HepG2 (cell line): Measurements from ENCODE around the gene PLEKHG4B. TPM values are rescaled to one million over a fixed set of nuclear protein-coding genes. Genes with fewer than 3 reads are reported as not detected.

Experiments
- ATAC-seq: fragments of 200-7000 bp; cut with Tn5 transposase; 3 replicates; pipeline ENCODE4 v1.9.1; 2020; ENCODE audit warnings: mild to moderate bottlenecking, moderate library complexity
- BruUV-seq: library from RNA; stranded (reverse); fragments of 400-500 nt; replicated peaks from 2 replicates; lab custom pipeline; 2021; lab: Mats Ljungman, UMichigan
- CTCF ChIA-PET: fragments of 300-600 bp; formaldehyde crosslinking; extraction: SDS; loops from one replicate; lab custom pipeline; 2021; ENCODE audit warnings: low total read pairs, inconsistent platforms, low intra/inter-chr PET ratio; lab: Yijun Ruan, JAX
- POLR2A ChIA-PET: fragments of 350-600 bp; sonication (Branson Sonifier 250); formaldehyde crosslinking; loops from one replicate; lab custom pipeline; 2020; ENCODE audit warnings: antibody characterized with exemption, inconsistent platforms; lab: Yijun Ruan, JAX
- DNase-seq: peaks from one replicate; pipeline ENCODE4 v3.0.0-alpha.2; 2015; ENCODE audit warnings: low spot score
- FAIRE-seq: peaks from 3 replicates; lab custom pipeline; 2011; peaks lifted over from hg19 to GRCh38; lab: Jason Lieb, UNC
- H2AFZ ChIP-seq: one replicate; pipeline ENCODE4 v1.6.1; 2011; ENCODE audit warnings: low read length, inconsistent platforms
- H3K27ac ChIP-seq: fragments of 300-600 bp; 3 replicates; pipeline ENCODE4 v1.8.0; 2011; ENCODE audit warnings: mixed run types, mild to moderate bottlenecking, mixed read lengths, low read length, inconsistent platforms; ENCODE audit not compliant: insufficient read depth; ENCODE audit errors: extremely low read length
- H3K27me3 ChIP-seq, 2 experiments: fragments of 200-600 bp in 1 of 2; 2 replicates in 1 of 2; 3 replicates in 1 of 2; pipeline versions ENCODE4 v1.6.0 to v1.8.0; 2011; ENCODE audit warnings: low read length in 2 of 2, mild to moderate bottlenecking in 2 of 2, moderate library complexity in 2 of 2, inconsistent platforms in 1 of 2; ENCODE audit not compliant: insufficient read depth in 2 of 2, control insufficient read depth in 1 of 2
- H3K36me3 ChIP-seq, 2 experiments: fragments of 200-600 bp in 1 of 2; replicated peaks in 1 of 2; 2 replicates in 1 of 2; 3 replicates in 1 of 2; pipeline versions ENCODE4 v1.5.1 to v1.8.0; 2011; ENCODE audit warnings: low read length in 2 of 2, inconsistent platforms in 1 of 2; ENCODE audit not compliant: insufficient read depth in 2 of 2, control insufficient read depth in 1 of 2
- H3K4me1 ChIP-seq: 2 replicates; pipeline ENCODE4 v1.5.1; 2012; ENCODE audit warnings: low read length, inconsistent platforms; ENCODE audit not compliant: insufficient read depth
- H3K4me2 ChIP-seq: 2 replicates; pipeline ENCODE4 v1.6.0; 2011; ENCODE audit warnings: low read depth, low read length, inconsistent platforms
- H3K4me3 ChIP-seq, 3 experiments: fragments of 200-600 bp in 1 of 3; sonication (generic), shearing (Covaris generic) in 1 of 3; replicated peaks in 1 of 3; 2 replicates each; pipeline ENCODE4 v1.5.1; 2011 to 2016; ENCODE audit warnings: low read length in 3 of 3, inconsistent platforms in 2 of 3, low read depth in 2 of 3, mild to moderate bottlenecking in 2 of 3, control low read depth in 1 of 3, mixed read lengths in 1 of 3; ENCODE audit not compliant: insufficient read depth in 1 of 3
- H3K79me2 ChIP-seq: one replicate; pipeline ENCODE4 v1.6.1; 2011; ENCODE audit warnings: low read length, inconsistent platforms; ENCODE audit not compliant: insufficient read depth
- H3K9ac ChIP-seq: 2 replicates; pipeline ENCODE4 v1.6.0; 2011; ENCODE audit warnings: mild to moderate bottlenecking, low read depth, low read length, inconsistent platforms; ENCODE audit not compliant: insufficient read depth
- H3K9me3 ChIP-seq: 2 replicates; pipeline ENCODE4 v1.5.1; 2012; ENCODE audit warnings: mild to moderate bottlenecking, low read length
- H4K20me1 ChIP-seq: 2 replicates; pipeline ENCODE4 v1.6.0; 2011; ENCODE audit warnings: inconsistent platforms, mild to moderate bottlenecking, low read length, moderate library complexity; ENCODE audit not compliant: insufficient read depth
- FOXA1 ChIP-seq, 2 experiments: fragments of 450-650 bp in 1 of 2; sonication (generic) in 1 of 2; formaldehyde crosslinking in 1 of 2; IDR thresholded peaks; 2 replicates each; pipeline versions ENCODE4 v1.4.0 to v1.6.1; 2016 to 2020; ENCODE audit warnings: missing genetic modification reagents in 1 of 2
- GTF3A ChIP-seq: sonication (generic); formaldehyde crosslinking; conservative IDR thresholded peaks from 2 replicates; pipeline ENCODE4 v1.4.0; 2020; ENCODE audit warnings: mild to moderate bottlenecking, missing genetic modification reagents
- IKZF1 ChIP-seq: fragments of 450-650 bp; IDR thresholded peaks from 2 replicates; pipeline ENCODE4 v1.7.1; 2016
- MIER2 ChIP-seq: IDR thresholded peaks from 2 replicates; pipeline ENCODE4 v1.6.1; 2016; ENCODE audit warnings: missing biosample characterization, missing genetic modification reagents
- MLX ChIP-seq: IDR thresholded peaks from 2 replicates; pipeline ENCODE4 v1.6.1; 2016
- NFE2L1 ChIP-seq: sonication (generic); formaldehyde crosslinking; IDR thresholded peaks from 2 replicates; pipeline ENCODE4 v1.4.0; 2020; ENCODE audit warnings: missing genetic modification reagents, mild to moderate bottlenecking, borderline replicate concordance
- POLR2AphosphoS2 ChIP-seq: IDR thresholded peaks from 2 replicates; pipeline ENCODE4 v1.6.1; 2011; ENCODE audit warnings: low read depth, low read length, improper control_type of control experiment
- RARG ChIP-seq: sonication (generic); formaldehyde crosslinking; IDR thresholded peaks from 2 replicates; pipeline ENCODE4 v1.4.0; 2020; ENCODE audit warnings: low read depth, mild to moderate bottlenecking, missing genetic modification reagents
- SALL1 ChIP-seq: sonication (generic); formaldehyde crosslinking; IDR thresholded peaks from 2 replicates; pipeline ENCODE4 v1.8.0; 2022; ENCODE audit warnings: mild to moderate bottlenecking, missing genetic modification reagents
- THAP7 ChIP-seq: sonication (generic); formaldehyde crosslinking; IDR thresholded peaks from 2 replicates; pipeline ENCODE4 v1.8.1; 2023; ENCODE audit warnings: mild to moderate bottlenecking, missing genetic modification reagents
- THYN1 ChIP-seq: sonication (generic); formaldehyde crosslinking; IDR thresholded peaks from 2 replicates; pipeline ENCODE4 v1.8.1; 2023; ENCODE audit warnings: low read depth, mild to moderate bottlenecking, moderate library complexity, missing genetic modification reagents, borderline replicate concordance
- ZFP41 ChIP-seq: sonication (generic); formaldehyde crosslinking; IDR thresholded peaks from 2 replicates; pipeline ENCODE4 v1.4.0; 2020; ENCODE audit warnings: mild to moderate bottlenecking, missing genetic modification reagents, borderline replicate concordance
- ZNF124 ChIP-seq: sonication (generic); formaldehyde crosslinking; IDR thresholded peaks from 2 replicates; pipeline ENCODE4 v1.4.0; 2020; ENCODE audit warnings: missing genetic modification reagents
- ZNF160 ChIP-seq: sonication (generic); formaldehyde crosslinking; IDR thresholded peaks from 2 replicates; pipeline ENCODE4 v1.8.0; 2022; ENCODE audit warnings: mild to moderate bottlenecking, inconsistent platforms, missing genetic modification reagents
- ZNF180 ChIP-seq: sonication (generic); formaldehyde crosslinking; IDR thresholded peaks from 2 replicates; pipeline ENCODE4 v1.4.0; 2020; ENCODE audit warnings: low read depth, missing genetic modification reagents, borderline replicate concordance
- ZNF749 ChIP-seq: sonication (generic); formaldehyde crosslinking; IDR thresholded peaks from 2 replicates; pipeline ENCODE4 v1.8.0; 2022; ENCODE audit warnings: mild to moderate bottlenecking, missing genetic modification reagents, moderate library complexity, borderline replicate concordance
- WGBS: methylation state at CpG from one replicate; pipeline ENCODE4 v1.1.6; 2017; ENCODE audit warnings: low lambda C conversion rate; 5-methylcytosine and 5-hydroxymethylcytosine counted together
- in situ Hi-C: cut with HindIII; loops from 2 replicates; pipeline ENCODE4 v1.10.0; 2017; ENCODE audit warnings: low pct_unique_long_range_greater_than_20kb; ENCODE audit not compliant: extremely low pct_ligation_motif_present
- intact Hi-C: fragments of 100-400 bp; cut with micrococcal nuclease; formaldehyde crosslinking; loops from one replicate; pipeline ENCODE4 v1.10.0; 2022; ENCODE audit not compliant: unreplicated experiment
- polyA plus RNA-seq, 8 experiments: library from polyadenylated mRNA; depleted of rRNA in 3 of 8; stranded (reverse) in 7 of 8; unstranded in 1 of 8; fragments of >200 nt; fragmentation: Illumina TruSeq in 4 of 8; extraction: Trizol in 4 of 8; gene quantifications; 2 replicates each; pipeline versions ENCODE4 v1.2.1 to v1.2.3, GENCODE V29; 2011 to 2016; ENCODE audit warnings: low read depth in 4 of 8, missing spikeins in 1 of 8, mixed read lengths in 1 of 8; ENCODE audit not compliant: insufficient read depth in 1 of 8
- total RNA-seq, 5 experiments: library from RNA; depleted of rRNA; stranded (reverse); fragments of >200 nt; fragmentation: Illumina TruSeq; extraction: Trizol; gene quantifications; 2 replicates each; pipeline ENCODE4 v1.2.3, GENCODE V29; 2016; ENCODE audit warnings: low read depth in 1 of 5
- TF ChIP-seq, protein P1 (sequence below): sonication (generic); formaldehyde crosslinking; IDR thresholded peaks from 2 replicates; pipeline ENCODE4 v1.4.0; 2020; ENCODE audit warnings: missing genetic modification reagents, borderline replicate concordance
- TF ChIP-seq, protein P2 (sequence below): sonication (generic); formaldehyde crosslinking; IDR thresholded peaks from 2 replicates; pipeline ENCODE4 v1.4.0; 2020; ENCODE audit warnings: mild to moderate bottlenecking, low read depth, missing genetic modification reagents

The PLEKHG4B gene
- total and polyA plus RNA-seq, 2 of the 13 experiments (the other 11 are each of a cell fraction or from before 2014, with no cell fraction given) = 0.09 TPM; not detected in 1

GRCh38 chr5:174876-175465 lies 83.0 kb downstream of the PLEKHG4B start (continued):
- TF ChIP-seq RARG = no peak
- TF ChIP-seq GTF3A (CRISPR knock-in tag) = no peak
- TF ChIP-seq ZNF124 (CRISPR knock-in tag) = no peak
- no peak for TF ChIP-seq MIER2
- TF ChIP-seq NFE2L1 (CRISPR knock-in tag) = no peak

GRCh38 chr5:176296-176823 lies 84.4 kb downstream of the PLEKHG4B start:
- Histone ChIP-seq H3K4me2 (no peak overlapping the region), H3K27me3 (peaks cover 3 to 56% of the 10 kb centered on the region in 2 experiments), H3K36me3 (no peaks in the 10 kb centered on the region), H4K20me1 (no peaks in the 10 kb centered on the region), H3K4me3 (no peak overlapping the region), H3K9ac (no peak overlapping the region), H3K27ac (no peak overlapping the region), H3K9me3 (no peaks in the 10 kb centered on the region), H3K79me2 (no peaks in the 10 kb centered on the region), H2AFZ (no peak overlapping the region), H3K4me1 (no peaks in the 10 kb centered on the region)
- in situ Hi-C loops = no loop called here
- no TSS peak for BruUV-seq
- 55% methylated on average over 11 of the region's 11 CpGs for WGBS
- ChIA-PET CTCF (no interaction called here), POLR2A (no interaction called here)
- no peak for ATAC-seq
- DNase-seq = no peak
- no peak for FAIRE-seq
- intact Hi-C loops = no loop called here
- no peak for TF ChIP-seq SALL1
- no peak for TF ChIP-seq ZNF160 (CRISPR knock-in tag)
- TF ChIP-seq ZNF180 (CRISPR knock-in tag) = no peak
- TF ChIP-seq, protein P1, sequence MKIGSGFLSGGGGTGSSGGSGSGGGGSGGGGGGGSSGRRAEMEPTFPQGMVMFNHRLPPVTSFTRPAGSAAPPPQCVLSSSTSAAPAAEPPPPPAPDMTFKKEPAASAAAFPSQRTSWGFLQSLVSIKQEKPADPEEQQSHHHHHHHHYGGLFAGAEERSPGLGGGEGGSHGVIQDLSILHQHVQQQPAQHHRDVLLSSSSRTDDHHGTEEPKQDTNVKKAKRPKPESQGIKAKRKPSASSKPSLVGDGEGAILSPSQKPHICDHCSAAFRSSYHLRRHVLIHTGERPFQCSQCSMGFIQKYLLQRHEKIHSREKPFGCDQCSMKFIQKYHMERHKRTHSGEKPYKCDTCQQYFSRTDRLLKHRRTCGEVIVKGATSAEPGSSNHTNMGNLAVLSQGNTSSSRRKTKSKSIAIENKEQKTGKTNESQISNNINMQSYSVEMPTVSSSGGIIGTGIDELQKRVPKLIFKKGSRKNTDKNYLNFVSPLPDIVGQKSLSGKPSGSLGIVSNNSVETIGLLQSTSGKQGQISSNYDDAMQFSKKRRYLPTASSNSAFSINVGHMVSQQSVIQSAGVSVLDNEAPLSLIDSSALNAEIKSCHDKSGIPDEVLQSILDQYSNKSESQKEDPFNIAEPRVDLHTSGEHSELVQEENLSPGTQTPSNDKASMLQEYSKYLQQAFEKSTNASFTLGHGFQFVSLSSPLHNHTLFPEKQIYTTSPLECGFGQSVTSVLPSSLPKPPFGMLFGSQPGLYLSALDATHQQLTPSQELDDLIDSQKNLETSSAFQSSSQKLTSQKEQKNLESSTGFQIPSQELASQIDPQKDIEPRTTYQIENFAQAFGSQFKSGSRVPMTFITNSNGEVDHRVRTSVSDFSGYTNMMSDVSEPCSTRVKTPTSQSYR = no peak
- TF ChIP-seq THYN1 (CRISPR knock-in tag) = no peak
- TF ChIP-seq, protein P2, sequence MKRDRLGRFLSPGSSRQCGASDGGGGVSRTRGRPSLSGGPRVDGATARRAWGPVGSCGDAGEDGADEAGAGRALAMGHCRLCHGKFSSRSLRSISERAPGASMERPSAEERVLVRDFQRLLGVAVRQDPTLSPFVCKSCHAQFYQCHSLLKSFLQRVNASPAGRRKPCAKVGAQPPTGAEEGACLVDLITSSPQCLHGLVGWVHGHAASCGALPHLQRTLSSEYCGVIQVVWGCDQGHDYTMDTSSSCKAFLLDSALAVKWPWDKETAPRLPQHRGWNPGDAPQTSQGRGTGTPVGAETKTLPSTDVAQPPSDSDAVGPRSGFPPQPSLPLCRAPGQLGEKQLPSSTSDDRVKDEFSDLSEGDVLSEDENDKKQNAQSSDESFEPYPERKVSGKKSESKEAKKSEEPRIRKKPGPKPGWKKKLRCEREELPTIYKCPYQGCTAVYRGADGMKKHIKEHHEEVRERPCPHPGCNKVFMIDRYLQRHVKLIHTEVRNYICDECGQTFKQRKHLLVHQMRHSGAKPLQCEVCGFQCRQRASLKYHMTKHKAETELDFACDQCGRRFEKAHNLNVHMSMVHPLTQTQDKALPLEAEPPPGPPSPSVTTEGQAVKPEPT = no peak
- no peak for TF ChIP-seq ZFP41
- TF ChIP-seq ZNF749 (CRISPR knock-in tag) = no peak
- TF ChIP-seq FOXA1 (IDR thresholded peaks at IDR 0.05) = no peak
- TF ChIP-seq FOXA1 (CRISPR knock-in tag; IDR thresholded peaks at IDR 0.05) = no peak
- no peak for TF ChIP-seq THAP7 (CRISPR knock-in tag)
- TF ChIP-seq IKZF1 = no peak
- no peak for TF ChIP-seq MLX (CRISPR knock-in tag)
- no peak for TF ChIP-seq POLR2AphosphoS2
